T-cell (primary cell): ENCODE measurements around the gene DEFB129. TPM values are rescaled to one million over a fixed set of nuclear protein-coding genes. Genes with fewer than 3 reads are reported as not detected.
A peak's percentile ranks its signal among the peaks of the same experiment; 100 is the strongest.
"Not testable (repeated sequence)": the region's sequence is repeated elsewhere in the genome, so short reads cannot be mapped to it uniquely, and the experiment has no call there.

Source experiments
- ATAC-seq, 4 experiments: fragments of 200-7000 bp in 3 of 4; fragments of 150-1000 bp in 1 of 4; cut with Tn5 transposase; replicated peaks in 1 of 4; 1 replicate in 3 of 4; 2 replicates in 1 of 4; pipeline ENCODE4 v1.10.0; 2021; ENCODE audit warnings: moderate library complexity in 3 of 4, mild to moderate bottlenecking in 2 of 4, moderate number of reproducible peaks in 1 of 4
- CTCF ChIA-PET, 2 donors: fragments of 300-600 bp; sonication (Branson Sonifier 250); formaldehyde crosslinking; loops; one replicate each; lab custom pipeline; 2022; ENCODE audit warnings: antibody characterized with exemption in 2 of 2; lab: Charles Lee
- POLR2A ChIA-PET, 2 donors: fragments of 300-600 bp; sonication (Branson Sonifier 250); formaldehyde crosslinking; loops; one replicate each; lab custom pipeline; 2022; ENCODE audit warnings: antibody characterized with exemption in 2 of 2; lab: Charles Lee
- DNase-seq, 35 experiments: peaks; one replicate each; pipeline versions ENCODE4 v3.0.0 to v3.0.0-alpha.2; 2013 to 2023
- H3K27ac ChIP-seq: one replicate; pipeline ENCODE4 v1.5.1; 2013; ENCODE audit warnings: low read length
- H3K27me3 ChIP-seq, 2 experiments: replicated peaks in 1 of 2; 1 replicate in 1 of 2; 2 replicates in 1 of 2; pipeline versions ENCODE4 v1.6.1 to v1.7.0; 2013; ENCODE audit warnings: low read length in 1 of 2, mixed read lengths in 1 of 2; ENCODE audit not compliant: control insufficient read depth in 2 of 2, insufficient read depth in 2 of 2; ENCODE audit errors: extremely low read depth in 1 of 2
- H3K36me3 ChIP-seq, 2 donors: 1 replicate in 1 of 2; 2 replicates in 1 of 2; pipeline versions ENCODE4 v1.6.1 to v1.7.0; 2013; ENCODE audit warnings: low read length in 1 of 2; ENCODE audit not compliant: control insufficient read depth in 2 of 2, insufficient read depth in 1 of 2; ENCODE audit errors: extremely low read depth in 1 of 2
- H3K4me1 ChIP-seq, 2 experiments: 1 replicate in 1 of 2; 2 replicates in 1 of 2; pipeline versions ENCODE4 v1.6.1 to v1.7.0; 2013; ENCODE audit warnings: low read length in 2 of 2, mixed read lengths in 1 of 2; ENCODE audit not compliant: insufficient read depth in 2 of 2, control insufficient read depth in 1 of 2; ENCODE audit errors: extremely low read depth in 1 of 2
- H3K4me3 ChIP-seq, 2 donors: 1 replicate in 1 of 2; 2 replicates in 1 of 2; pipeline versions ENCODE4 v1.5.1 to v1.7.0; 2013; ENCODE audit warnings: mild to moderate bottlenecking in 2 of 2, low read length in 1 of 2, moderate library complexity in 1 of 2; ENCODE audit not compliant: control insufficient read depth in 1 of 2; ENCODE audit errors: extremely low read depth in 1 of 2
- H3K9me3 ChIP-seq: 2 replicates; pipeline ENCODE4 v1.7.0; 2013
- H3K27ac Mint-ChIP-seq, 2 donors: one replicate each; pipeline ENCODE4 v1.8.0; 2020 to 2021; ENCODE audit warnings: mild to moderate bottlenecking in 2 of 2, mixed read lengths in 2 of 2
- H3K27me3 Mint-ChIP-seq, 2 donors: one replicate each; pipeline ENCODE4 v1.8.0; 2021 to 2022; ENCODE audit warnings: mixed read lengths in 2 of 2
- H3K36me3 Mint-ChIP-seq: one replicate; pipeline ENCODE4 v1.8.0; 2021; ENCODE audit warnings: mixed read lengths
- H3K4me1 Mint-ChIP-seq, 3 donors: one replicate each; pipeline ENCODE4 v1.8.0; 2020 to 2022; ENCODE audit warnings: mixed read lengths in 3 of 3, mild to moderate bottlenecking in 1 of 3
- H3K4me3 Mint-ChIP-seq, 3 donors: one replicate each; pipeline ENCODE4 v1.8.0; 2020 to 2022; ENCODE audit warnings: mild to moderate bottlenecking in 3 of 3, mixed read lengths in 3 of 3, moderate library complexity in 3 of 3
- H3K9me3 Mint-ChIP-seq, 3 donors: one replicate each; pipeline ENCODE4 v1.8.0; 2020 to 2022; ENCODE audit warnings: mixed read lengths in 3 of 3
- WGBS: methylation state at CpG from one replicate; pipeline ENCODE4 v1.1.5; 2013; ENCODE audit warnings: missing lambda C conversion rate; ENCODE audit not compliant: insufficient coverage; 5-methylcytosine and 5-hydroxymethylcytosine counted together
- total RNA-seq, 35 experiments: library from RNA in 6 of 35; stranded (reverse) in 6 of 35; fragments of 120-200 nt in 1 of 35; gene quantifications; one replicate each; pipeline versions ENCODE4 v1.2.1 to v1.2.4 and lab custom pipeline; 2013 to 2026

The DEFB129 gene
- total RNA-seq, 5 donors from 2014 or later (not counting 1 experiment from before 2014, with no cell fraction given), result not detected

DNA sequence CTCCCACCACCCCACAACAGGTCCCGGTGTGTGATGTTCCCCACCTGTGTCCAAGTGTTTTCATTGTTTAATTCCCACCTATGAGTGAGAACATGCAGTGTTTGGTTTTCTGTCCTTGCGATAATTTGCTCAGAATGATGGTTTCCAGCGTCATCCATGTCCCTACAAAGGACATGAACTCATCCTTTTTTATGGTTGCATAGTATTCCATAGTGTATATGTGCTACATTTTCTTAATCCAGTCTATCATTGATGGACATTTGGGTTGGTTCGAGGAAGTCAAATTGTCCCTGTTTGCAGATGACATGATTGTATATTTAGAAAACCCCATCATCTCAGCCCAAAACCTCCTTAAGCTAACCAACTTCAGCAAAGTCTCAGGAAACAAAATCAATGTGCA is 23.4 kb upstream of the DEFB129 start:
- H3K9me3 ChIP-seq, ATAC-seq, H3K4me3 Mint-ChIP-seq, H3K36me3 Mint-ChIP-seq, POLR2A ChIA-PET, H3K4me1 ChIP-seq, H3K4me3 ChIP-seq, H3K36me3 ChIP-seq, H3K9me3 Mint-ChIP-seq, CTCF ChIA-PET, H3K4me1 Mint-ChIP-seq, H3K27ac Mint-ChIP-seq, H3K27me3 ChIP-seq, DNase-seq, H3K27ac ChIP-seq: not testable (repeated sequence)
- WGBS, result no CpG with 5 or more reads among the region's 4 CpGs
- peaks cover 8 to 21% of the 10 kb centered on the region in 2 donors for H3K27me3 Mint-ChIP-seq

DNA sequence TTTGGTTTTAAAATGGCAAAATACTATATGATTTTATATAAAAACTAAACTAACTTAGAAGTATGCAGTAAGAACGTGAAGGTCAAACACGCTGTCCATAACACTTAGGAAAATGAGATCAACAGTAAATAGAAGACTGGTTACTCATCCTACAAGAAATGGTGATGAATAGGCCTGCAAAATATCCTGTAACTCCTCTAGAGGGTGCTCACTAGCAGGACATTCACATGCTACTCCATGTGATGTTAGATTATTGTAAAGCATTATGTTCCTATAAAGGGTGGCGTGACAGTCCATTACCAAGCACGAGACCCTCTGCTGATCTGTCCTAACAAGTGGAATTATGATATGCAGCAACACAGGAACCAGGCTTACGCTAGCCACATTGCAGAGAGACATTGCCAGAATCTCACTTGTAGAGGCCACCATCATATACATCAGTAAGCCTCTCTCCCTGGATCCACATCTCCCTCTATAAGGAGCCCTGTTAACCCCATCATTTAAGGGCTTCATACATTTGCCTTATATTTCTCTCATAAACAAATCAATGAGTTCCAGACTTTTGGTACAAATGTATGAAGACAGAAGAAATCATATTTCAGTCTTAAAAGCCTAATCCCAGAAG is 18.0 kb upstream of the DEFB129 start:
- no peaks in the 10 kb centered on the region for H3K4me1 Mint-ChIP-seq
- no peak overlapping the region for H3K4me3 Mint-ChIP-seq
- 50% methylated on average over 3 of the region's 5 CpGs for WGBS
- Histone ChIP-seq H3K4me3 (no peak overlapping the region), H3K27ac (no peak overlapping the region), H3K4me1 (no peaks in the 10 kb centered on the region), H3K36me3 (no peaks in the 10 kb centered on the region), H3K27me3 (no peaks in the 10 kb centered on the region), H3K9me3 (no peaks in the 10 kb centered on the region)
- no peaks in the 10 kb centered on the region for H3K9me3 Mint-ChIP-seq
- ChIA-PET CTCF (interaction anchor here (0.6 to 2.7 kb wide), 3 partner anchors 58 to 122 kb away, joined by 3 to 10 read pairs (median 4); no protein-coding TSS in a partner anchor), POLR2A (no interaction called here)
- no peak overlapping the region for H3K27ac Mint-ChIP-seq
- peak in 14 of 35 experiments; percentile 1 to 65 (median 10) for DNase-seq
- peak; percentile 74 to 91 (median 83) for ATAC-seq
- H3K36me3 Mint-ChIP-seq, result no peaks in the 10 kb centered on the region
- peaks cover 0 to 2% of the 10 kb centered on the region in 2 donors for H3K27me3 Mint-ChIP-seq

DNA sequence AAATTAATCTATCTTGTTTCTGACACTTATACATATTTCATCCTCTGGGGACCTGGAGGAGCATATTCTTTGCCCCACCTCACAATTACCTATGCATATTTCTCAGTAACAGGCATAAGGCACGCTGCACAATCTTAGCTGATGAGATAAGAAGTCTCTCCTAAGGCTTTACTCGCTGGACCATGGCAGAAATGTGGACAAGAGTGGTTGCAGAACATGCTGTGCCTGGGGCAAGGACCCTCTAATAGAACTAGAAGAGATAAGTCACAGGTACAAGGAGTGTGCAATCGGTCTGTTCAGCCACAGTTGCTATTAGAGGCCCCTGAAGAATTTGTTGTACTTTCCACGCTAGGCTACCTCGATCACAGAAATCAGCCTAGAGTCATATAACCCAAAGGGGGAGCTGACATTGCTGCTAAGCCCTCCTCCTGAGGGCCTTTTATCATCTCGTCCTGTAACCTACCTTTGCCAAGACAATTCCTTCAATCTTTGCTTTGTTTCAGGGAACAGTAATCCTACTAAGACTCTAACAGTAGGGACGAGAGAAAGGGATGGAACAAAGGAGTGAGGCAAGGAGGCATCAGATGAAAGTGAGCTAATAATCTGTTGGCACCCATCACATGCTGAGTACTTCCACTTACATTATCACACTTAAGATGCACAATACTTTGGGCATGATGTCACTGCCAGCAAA is 16.1 kb upstream of the DEFB129 start:
- CTCF ChIA-PET, result interaction anchor here (0.9 to 1.4 kb wide), 2 partner anchors 55 to 120 kb away, joined by 3 to 4 read pairs; no protein-coding TSS in a partner anchor
- Mint-ChIP-seq H3K27ac (no peak overlapping the region), H3K4me3 (no peak overlapping the region), H3K9me3 (no peaks in the 10 kb centered on the region), H3K4me1 (no peaks in the 10 kb centered on the region), H3K36me3 (no peaks in the 10 kb centered on the region), H3K27me3 (no peaks in the 10 kb centered on the region)
- H3K4me3 ChIP-seq, result no peak overlapping the region
- no peaks in the 10 kb centered on the region for H3K36me3 ChIP-seq
- no peak for ATAC-seq
- WGBS, result 64% methylated on average over 4 of the region's 7 CpGs
- DNase-seq, result no peak
- POLR2A ChIA-PET, result no interaction called here
- H3K27me3 ChIP-seq, result peaks cover 0 to 3% of the 10 kb centered on the region in 2 experiments
- H3K4me1 ChIP-seq, result no peaks in the 10 kb centered on the region
- no peaks in the 10 kb centered on the region for H3K9me3 ChIP-seq
- no peak overlapping the region for H3K27ac ChIP-seq

DNA sequence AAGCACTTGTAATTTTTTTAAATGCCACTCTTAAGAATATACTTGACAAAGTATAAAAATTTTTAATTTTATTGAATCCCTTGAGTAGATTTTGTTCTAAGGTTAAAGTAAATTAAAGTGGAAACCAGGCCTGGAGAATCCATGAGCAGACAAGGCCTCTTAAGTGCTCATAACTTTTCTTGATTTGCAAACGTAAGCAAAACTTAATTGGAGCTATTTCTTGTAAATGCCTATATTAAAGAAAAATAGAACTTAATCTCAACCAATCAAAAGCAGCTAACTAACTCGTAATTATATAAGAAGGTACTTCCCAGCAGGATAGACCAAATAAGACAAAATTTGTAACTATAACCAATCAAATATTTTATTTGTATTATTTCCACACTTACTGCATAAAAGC is 12.7 kb upstream of the DEFB129 start:
- no peak overlapping the region for H3K4me3 ChIP-seq
- no peaks in the 10 kb centered on the region for H3K9me3 ChIP-seq
- Mint-ChIP-seq H3K9me3 (no peaks in the 10 kb centered on the region), H3K4me1 (no peaks in the 10 kb centered on the region), H3K27ac (no peak overlapping the region), H3K27me3 (peaks cover 7 to 17% of the 10 kb centered on the region in 2 donors), H3K36me3 (no peaks in the 10 kb centered on the region), H3K4me3 (no peak overlapping the region)
- H3K27me3 ChIP-seq, result peaks cover 2 to 7% of the 10 kb centered on the region in 2 experiments
- no peak for DNase-seq
- no CpG with 5 or more reads among the region's 2 CpGs for WGBS
- POLR2A ChIA-PET, result interaction anchor here in 1 of 2 donors (0.6 kb wide), 1 partner anchor 47 kb away, joined by 3 read pairs; no protein-coding TSS in a partner anchor
- CTCF ChIA-PET, result interaction anchor here in 1 of 2 donors (0.6 to 0.7 kb wide), 4 partner anchors 74 to 270 kb away, joined by 3 to 4 read pairs (median 3); no protein-coding TSS in a partner anchor
- no peaks in the 10 kb centered on the region for H3K4me1 ChIP-seq
- no peaks in the 10 kb centered on the region for H3K36me3 ChIP-seq
- no peak for ATAC-seq
- no peak overlapping the region for H3K27ac ChIP-seq

DNA sequence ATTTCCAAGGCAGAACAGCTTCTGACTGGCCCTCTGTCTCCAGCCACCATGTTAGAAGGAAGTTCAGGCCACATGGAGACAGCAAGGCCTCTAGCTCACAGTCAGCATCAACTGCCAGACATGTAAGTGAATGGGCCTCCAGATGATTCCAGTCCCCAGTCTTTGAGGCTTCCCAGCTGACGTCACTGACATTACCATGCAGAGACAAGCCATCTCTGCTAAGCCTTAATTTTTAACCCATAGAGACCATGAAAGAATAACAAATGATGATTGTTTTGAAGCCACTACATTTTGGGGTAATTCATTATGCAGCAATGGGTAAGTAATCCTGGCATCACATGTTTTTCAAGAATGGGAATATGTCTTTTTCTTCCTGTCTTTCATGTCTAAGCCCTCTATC is 11.3 kb upstream of the DEFB129 start:
- Histone ChIP-seq H3K4me3 (no peak overlapping the region), H3K27me3 (peaks cover 2 to 9% of the 10 kb centered on the region in 2 experiments), H3K36me3 (no peaks in the 10 kb centered on the region), H3K4me1 (no peaks in the 10 kb centered on the region), H3K9me3 (no peaks in the 10 kb centered on the region), H3K27ac (no peak overlapping the region)
- no peak overlapping the region for H3K4me3 Mint-ChIP-seq
- DNase-seq, result no peak
- no peaks in the 10 kb centered on the region for H3K4me1 Mint-ChIP-seq
- no peak for ATAC-seq
- H3K27me3 Mint-ChIP-seq, result peaks cover 18 to 31% of the 10 kb centered on the region in 2 donors
- no peaks in the 10 kb centered on the region for H3K9me3 Mint-ChIP-seq
- H3K27ac Mint-ChIP-seq, result no peak overlapping the region
- no peaks in the 10 kb centered on the region for H3K36me3 Mint-ChIP-seq
- ChIA-PET CTCF (no interaction called here), POLR2A (no interaction called here)
- WGBS, result no CpG with 5 or more reads among the region's 1 CpG

DNA sequence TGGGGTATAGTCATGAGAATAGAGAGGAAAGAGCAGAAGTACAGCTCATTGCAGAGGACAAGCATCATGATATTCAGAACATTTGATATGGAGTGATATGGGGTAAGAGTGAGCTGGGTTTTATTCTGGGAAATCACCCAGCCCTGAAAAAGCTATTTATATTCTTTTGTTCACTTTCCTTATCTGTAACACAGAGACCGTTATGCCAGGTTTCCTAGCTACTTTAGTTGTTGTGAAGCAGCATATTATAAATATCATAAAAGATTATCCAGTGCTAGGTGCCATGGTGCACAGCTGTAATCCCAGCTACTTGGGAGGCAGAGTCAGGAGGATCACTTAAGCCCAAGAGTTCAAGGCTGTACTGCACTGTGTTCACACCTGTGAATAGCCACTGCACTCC is 9.8 kb upstream of the DEFB129 start:
- no peaks in the 10 kb centered on the region for H3K36me3 ChIP-seq
- no peaks in the 10 kb centered on the region for H3K9me3 ChIP-seq
- no peaks in the 10 kb centered on the region for H3K9me3 Mint-ChIP-seq
- peaks cover 22 to 32% of the 10 kb centered on the region in 2 donors for H3K27me3 Mint-ChIP-seq
- POLR2A ChIA-PET, result no interaction called here
- no CpG with 5 or more reads among the region's 1 CpG for WGBS
- no peaks in the 10 kb centered on the region for H3K36me3 Mint-ChIP-seq
- CTCF ChIA-PET, result no interaction called here
- H3K27ac ChIP-seq, result no peak overlapping the region
- H3K4me3 ChIP-seq, result no peak overlapping the region
- ATAC-seq, result no peak
- no peak overlapping the region for H3K27ac Mint-ChIP-seq
- H3K4me1 Mint-ChIP-seq, result no peaks in the 10 kb centered on the region
- no peak for DNase-seq
- no peaks in the 10 kb centered on the region for H3K4me1 ChIP-seq
- H3K27me3 ChIP-seq, result peaks cover 2 to 9% of the 10 kb centered on the region in 2 experiments
- H3K4me3 Mint-ChIP-seq, result no peak overlapping the region
